GM18526 (cell line): ENCODE measurements around the gene HCN4.

ENCODE experiments used
- POLR2A ChIP-seq: IDR thresholded peaks from 3 replicates; pipeline ENCODE4 v1.6.1; 2011; ENCODE audit not compliant: insufficient read length; ENCODE audit errors: extremely low read depth

Gene HCN4

DNA sequence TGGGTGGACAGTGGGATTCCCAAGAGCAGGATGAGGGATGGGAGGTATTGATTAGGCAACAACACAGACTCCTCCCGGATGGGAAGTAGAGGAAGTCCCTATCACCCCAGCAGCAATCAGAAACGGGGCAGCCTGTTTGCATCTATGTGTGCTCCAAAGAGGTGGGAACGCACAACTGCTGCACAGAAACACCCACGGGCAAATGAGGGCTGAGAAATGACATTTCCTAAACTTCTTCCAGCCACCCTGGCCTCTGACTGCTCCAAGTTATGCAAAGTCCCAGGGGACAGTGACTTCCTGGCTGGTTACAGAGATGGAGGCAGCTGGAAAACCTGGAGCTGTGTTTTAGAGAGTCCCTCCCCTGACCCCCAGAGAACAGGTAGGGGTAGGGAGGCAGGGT lies 42.6 kb downstream of the HCN4 start:
- TF ChIP-seq POLR2A, result no peak

DNA sequence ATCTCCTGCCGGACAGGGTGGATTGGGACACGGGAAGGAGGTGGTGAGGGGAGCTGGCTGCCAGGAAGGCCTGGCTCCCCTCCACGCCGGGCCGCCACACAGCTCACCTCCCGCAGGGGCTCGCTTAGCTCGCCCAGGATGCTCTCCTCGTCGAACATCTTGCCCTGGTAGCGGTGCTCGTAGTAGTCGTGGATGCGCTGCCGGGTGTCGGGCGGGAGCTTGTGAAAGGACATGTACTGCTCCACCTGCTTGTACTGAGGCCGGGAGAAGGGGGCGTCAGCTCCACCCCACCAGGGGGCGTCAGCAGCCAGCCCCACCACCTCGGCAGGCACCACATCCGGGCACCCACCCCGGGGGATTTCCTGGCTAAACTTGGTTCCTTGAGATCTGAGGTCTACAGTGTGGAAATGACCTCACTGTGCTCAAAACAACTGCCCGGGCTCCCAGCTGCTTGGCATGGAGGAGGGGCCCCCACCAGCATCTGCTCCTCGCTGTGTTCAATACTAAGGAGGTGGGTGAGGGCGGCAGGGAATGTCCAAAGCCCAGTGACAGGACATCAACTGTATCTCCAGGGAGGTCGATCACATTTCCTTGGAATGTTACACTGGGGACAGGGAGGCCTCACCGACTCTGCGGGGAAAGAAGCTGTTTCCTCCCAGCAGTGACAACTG lies 43.4 kb downstream of the HCN4 start:
- TF ChIP-seq POLR2A, result no peak

DNA sequence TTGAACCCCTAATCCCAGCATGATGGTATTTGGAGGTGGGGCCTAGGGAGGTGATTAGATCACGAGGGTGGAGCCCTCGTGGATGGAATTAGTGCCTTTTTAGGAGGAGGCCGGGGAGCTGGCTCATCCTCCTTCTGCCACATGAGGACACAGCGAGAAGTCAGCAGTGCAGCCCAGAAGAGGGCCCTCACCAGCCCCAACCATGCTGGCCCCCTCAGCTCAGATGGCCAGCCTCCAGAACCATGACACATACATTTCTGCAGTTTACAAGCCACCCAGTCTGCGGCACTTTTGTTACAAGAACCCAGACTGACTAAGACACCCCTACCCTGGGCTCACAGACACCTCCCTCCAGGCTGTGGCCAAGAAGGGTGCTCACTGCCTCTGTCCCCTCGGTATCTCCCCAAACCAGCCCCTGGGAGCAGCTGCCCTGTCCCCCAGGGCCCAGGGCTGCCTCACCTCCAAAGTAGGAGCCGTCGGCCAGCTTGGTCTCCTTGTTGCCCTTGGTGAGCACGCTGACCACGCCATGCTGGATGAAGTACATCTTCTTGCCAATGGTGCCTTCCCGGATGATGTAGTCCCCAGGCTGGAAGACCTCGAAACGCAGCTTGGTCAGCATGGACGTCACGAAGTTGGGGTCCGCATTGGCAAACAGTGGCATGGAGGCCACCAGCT lies 44.1 kb downstream of the HCN4 start:
- TF ChIP-seq POLR2A, result no peak

DNA sequence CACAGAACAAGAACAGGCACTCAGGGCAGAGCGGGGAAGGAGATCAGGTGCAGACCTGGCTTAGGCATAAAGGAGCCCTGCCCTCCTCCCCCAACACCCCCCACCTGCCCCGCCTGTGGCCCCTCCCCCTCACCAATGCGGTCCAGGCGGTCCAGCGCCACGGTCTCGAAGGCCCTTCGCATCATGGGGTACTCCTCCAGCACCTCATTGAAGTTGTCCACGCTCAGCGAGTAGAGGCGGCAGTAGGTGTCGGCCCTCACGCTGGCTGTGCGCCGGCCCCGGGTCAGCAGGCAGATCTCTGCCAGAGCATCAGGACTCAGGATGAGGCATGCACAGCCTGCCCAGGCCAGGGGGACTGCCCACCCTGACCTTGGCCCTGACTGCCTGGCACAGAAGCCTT lies 44.8 kb downstream of the HCN4 start:
- TF ChIP-seq POLR2A, result no peak

DNA sequence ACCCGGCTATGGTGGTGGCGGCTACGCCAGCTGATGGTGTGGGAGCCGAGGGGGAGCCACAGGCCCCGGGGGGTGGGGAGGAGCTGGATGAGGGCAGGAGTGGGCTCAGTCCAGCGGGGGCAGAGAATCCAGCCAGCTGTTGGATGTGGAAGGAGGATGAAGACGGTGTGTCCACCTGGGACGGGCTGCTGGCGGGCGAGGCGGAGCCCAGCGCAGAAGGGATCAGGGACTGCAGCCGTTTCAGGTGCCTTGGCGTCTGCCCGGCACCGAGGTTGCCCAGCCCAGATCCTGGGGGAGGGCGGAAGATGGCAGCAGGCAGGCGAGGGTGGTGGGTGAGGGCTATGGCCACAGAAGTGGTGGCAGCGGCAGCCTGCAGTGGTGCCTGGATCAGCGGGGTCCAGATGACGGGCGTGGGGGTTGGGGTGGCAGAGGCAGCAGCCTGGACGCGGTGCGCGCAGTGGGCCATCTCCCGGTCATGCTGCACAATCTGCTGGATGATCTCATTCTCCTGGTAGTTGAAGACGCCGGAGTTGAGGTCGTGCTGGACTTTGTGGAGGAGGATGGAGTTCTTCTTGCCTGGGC lies 45.3 kb downstream of the HCN4 start:
- TF ChIP-seq POLR2A, result no peak

DNA sequence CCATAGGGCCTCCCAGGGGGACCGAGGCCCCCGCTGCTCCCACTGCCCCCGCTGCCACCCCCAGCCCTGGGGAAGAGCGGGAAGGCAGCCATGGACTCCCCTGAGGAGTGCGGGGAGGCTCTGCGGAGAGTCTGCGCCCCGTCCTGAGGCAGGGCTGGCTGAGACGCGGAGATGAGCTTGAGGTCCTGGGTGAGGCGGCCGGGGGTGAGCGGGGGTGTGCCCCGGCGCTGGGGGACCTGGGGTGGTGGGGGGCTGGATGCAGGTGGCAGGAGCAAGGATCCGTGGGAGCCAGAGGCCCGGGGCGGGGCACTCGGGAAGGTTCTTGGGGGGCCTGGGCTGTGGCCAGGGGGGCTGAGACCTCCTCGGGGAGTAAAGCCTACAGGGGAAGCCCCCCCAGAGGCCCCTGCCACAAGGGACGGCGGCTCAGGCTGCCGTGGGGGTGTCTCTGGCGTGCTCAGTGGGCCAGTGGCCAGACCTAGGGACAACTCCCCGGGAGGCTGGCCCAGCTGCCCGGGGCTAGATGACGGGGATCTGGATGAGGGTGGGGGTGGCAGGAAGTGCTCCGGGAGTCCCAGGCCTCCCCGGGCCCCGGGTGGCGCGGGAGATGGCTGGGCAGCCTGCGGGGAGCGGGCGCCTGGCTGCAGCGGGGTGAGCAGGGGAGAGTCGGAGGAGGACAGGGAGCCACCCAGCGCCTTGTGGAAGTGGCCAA lies 45.9 kb downstream of the HCN4 start:
- TF ChIP-seq POLR2A, result no peak

GRCh38 chr15:73321496-73322450 lies 47.0 kb downstream of the HCN4 start:
- no peak for TF ChIP-seq POLR2A

DNA sequence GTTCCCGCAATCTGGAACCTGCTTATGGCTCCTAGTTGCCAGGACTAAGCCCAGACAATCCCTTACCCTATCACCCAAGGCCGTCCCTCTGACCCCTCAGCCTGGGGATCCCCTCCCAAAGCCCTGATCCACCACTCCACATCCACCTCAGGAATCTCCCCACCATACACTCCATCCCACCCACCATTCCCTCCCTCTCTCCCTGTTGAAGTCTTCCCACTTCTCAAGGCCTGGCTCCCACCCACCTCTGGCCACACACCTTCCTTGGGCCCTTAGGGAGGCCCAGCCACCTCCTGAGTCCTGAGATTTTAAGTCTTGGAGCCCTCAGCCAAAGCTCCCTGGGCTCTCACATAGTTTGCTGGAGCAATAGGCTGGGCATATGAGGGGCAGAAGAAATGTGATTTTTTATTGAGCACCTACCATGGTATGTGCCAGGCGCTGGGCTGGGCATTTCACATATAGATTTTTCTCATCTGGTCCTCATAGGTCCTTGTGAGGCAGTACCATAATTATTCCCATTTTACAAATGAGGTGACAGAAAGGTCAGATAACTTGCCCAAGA lies 48.1 kb downstream of the HCN4 start:
- no peak for TF ChIP-seq POLR2A

DNA sequence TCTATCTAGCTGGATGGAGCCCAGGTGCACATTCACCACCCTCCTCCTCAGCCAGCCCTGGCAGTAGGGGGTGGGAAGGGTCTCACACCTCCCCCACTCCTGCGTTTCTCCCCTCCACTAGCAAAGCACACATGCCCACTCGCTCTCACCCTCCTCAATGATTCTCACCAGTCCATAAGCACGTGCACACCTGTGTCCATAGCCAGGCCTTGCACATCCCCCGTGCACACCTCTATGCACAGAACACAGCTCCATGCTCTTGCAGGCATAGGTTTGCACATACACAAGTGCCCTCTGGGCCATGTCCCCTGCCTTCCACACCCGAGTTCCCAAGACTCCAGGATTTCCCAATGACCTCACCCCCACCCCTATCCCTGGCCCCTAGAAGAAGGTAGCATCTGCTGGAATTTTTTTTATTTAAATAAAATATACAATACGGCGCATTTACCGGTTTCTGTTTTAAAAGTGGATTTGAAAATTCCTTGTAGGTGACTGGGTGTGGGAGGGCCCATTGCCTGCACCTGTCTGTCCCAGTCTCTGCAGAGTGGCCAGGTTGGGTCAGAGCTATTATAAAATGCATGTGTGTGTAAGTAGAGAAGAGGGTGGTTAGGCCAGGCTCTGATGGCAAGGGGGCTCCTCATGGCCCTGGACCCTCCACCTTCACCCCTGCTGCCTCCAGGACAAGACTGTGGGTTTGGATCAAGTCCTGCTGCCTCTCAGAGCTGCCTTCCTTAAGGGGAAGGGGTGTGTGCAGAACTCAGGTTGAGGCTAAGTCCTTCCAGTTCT lies 49.1 kb downstream of the HCN4 start:
- no peak for TF ChIP-seq POLR2A

- TF ChIP-seq POLR2A, result no peak
Measured at GRCh38 chr15:73318463-73319351, 50.1 kb downstream of the HCN4 start.

- no peak for TF ChIP-seq POLR2A
Measured at GRCh38 chr15:73317651-73318462, 50.9 kb downstream of the HCN4 start.

DNA sequence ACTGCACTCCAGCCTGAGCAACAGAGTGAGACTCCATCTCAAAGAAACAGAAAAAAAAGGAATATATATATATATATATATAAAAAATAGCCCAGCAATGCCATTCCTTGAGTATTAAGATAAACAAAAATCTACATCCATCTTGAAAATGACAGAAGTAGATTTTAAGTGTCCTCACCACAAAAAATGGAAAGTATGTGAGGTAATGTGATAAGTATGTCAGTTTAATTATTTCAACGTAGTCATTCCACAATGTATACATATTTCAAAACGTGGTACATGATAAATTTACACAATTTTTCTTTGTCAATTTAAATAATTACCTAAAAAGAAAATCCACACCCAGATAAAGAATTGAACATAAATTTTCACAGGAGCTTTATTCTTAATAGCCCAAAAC lies 54.9 kb downstream of the HCN4 start:
- TF ChIP-seq POLR2A, result no peak

- no peak for TF ChIP-seq POLR2A
Measured at GRCh38 chr15:73308305-73308704, 60.5 kb downstream of the HCN4 start.
